Liver (tissue), 9 donors: Measurements from ENCODE around the gene RNU2-1. TPM values are rescaled to one million over a fixed set of nuclear protein-coding genes. Genes with fewer than 3 reads are reported as not detected.

Experiments used
- DNase-seq: peaks from one replicate; pipeline ENCODE4 v3.0.0-alpha.2; 2017; ENCODE audit warnings: low spot score
- H3K27ac ChIP-seq, 2 donors: one replicate each; pipeline ENCODE4 v1.7.0; 2013; ENCODE audit warnings: inconsistent platforms in 2 of 2, low read length in 2 of 2, control low read depth in 1 of 2, low read depth in 1 of 2, mild to moderate bottlenecking in 1 of 2
- H3K27me3 ChIP-seq, 4 donors: one replicate each; pipeline versions ENCODE4 v1.6.1 to v1.7.0; 2013; ENCODE audit warnings: low read length in 3 of 4, inconsistent platforms in 1 of 4, mild to moderate bottlenecking in 1 of 4, moderate library complexity in 1 of 4; ENCODE audit not compliant: control insufficient read depth in 4 of 4, insufficient read depth in 4 of 4
- H3K36me3 ChIP-seq, 4 donors: one replicate each; pipeline versions ENCODE4 v1.6.1 to v1.7.0; 2013; ENCODE audit warnings: low read length in 3 of 4, mild to moderate bottlenecking in 3 of 4, low read depth in 1 of 4, moderate library complexity in 1 of 4; ENCODE audit not compliant: control insufficient read depth in 4 of 4, insufficient read depth in 3 of 4
- H3K4me1 ChIP-seq, 4 donors: one replicate each; pipeline versions ENCODE4 v1.6.1 to v1.7.0; 2013; ENCODE audit warnings: low read length in 3 of 4, mild to moderate bottlenecking in 3 of 4, moderate library complexity in 1 of 4; ENCODE audit not compliant: control insufficient read depth in 4 of 4, insufficient read depth in 4 of 4
- H3K4me3 ChIP-seq, 3 donors: one replicate each; pipeline versions ENCODE4 v1.6.1 to v1.7.0; 2013; ENCODE audit warnings: low read length in 3 of 3, control low read depth in 1 of 3, low read depth in 1 of 3, mild to moderate bottlenecking in 1 of 3
- H3K9ac ChIP-seq, 2 donors: one replicate each; pipeline ENCODE4 v1.7.0; 2013; ENCODE audit warnings: low read length in 2 of 2, mild to moderate bottlenecking in 2 of 2, moderate library complexity in 2 of 2, control low read depth in 1 of 2, low read depth in 1 of 2
- H3K9me3 ChIP-seq, 4 donors: one replicate each; pipeline versions ENCODE4 v1.6.1 to v1.7.0; 2013; ENCODE audit warnings: low read length in 3 of 4; ENCODE audit not compliant: control insufficient read depth in 4 of 4
- ATF3 ChIP-seq: IDR thresholded peaks from 2 replicates; pipeline ENCODE4 v1.6.1; 2016; ENCODE audit warnings: antibody characterized with exemption
- CTCF ChIP-seq: fragments of 150-350 bp; IDR thresholded peaks from 2 replicates; pipeline ENCODE4 v1.5.1; 2017; ENCODE audit warnings: improper control_type of control experiment, low read depth, low read length; ENCODE audit not compliant: missing input control
- EGR1 ChIP-seq, 2 donors: IDR thresholded peaks; 2 replicates each; pipeline ENCODE4 v1.6.1; 2016 to 2018; ENCODE audit warnings: antibody characterized with exemption in 2 of 2, low read depth in 2 of 2
- FOXA1 ChIP-seq: IDR thresholded peaks from 2 replicates; pipeline ENCODE4 v1.6.1; 2016; ENCODE audit warnings: antibody characterized with exemption
- FOXA2 ChIP-seq: IDR thresholded peaks from 2 replicates; pipeline ENCODE4 v1.6.1; 2016; ENCODE audit warnings: antibody characterized with exemption
- GABPA ChIP-seq, 2 donors: IDR thresholded peaks in 1 of 2; conservative IDR thresholded peaks in 1 of 2; 2 replicates each; pipeline ENCODE4 v1.6.1; 2016; ENCODE audit warnings: antibody characterized with exemption in 2 of 2, mild to moderate bottlenecking in 1 of 2, moderate library complexity in 1 of 2
- HNF4A ChIP-seq, 2 donors: conservative IDR thresholded peaks; 2 replicates each; pipeline ENCODE4 v1.6.1; 2016; ENCODE audit warnings: antibody characterized with exemption in 2 of 2, mild to moderate bottlenecking in 2 of 2
- HNF4G ChIP-seq: IDR thresholded peaks from 2 replicates; pipeline ENCODE4 v1.6.1; 2016; ENCODE audit warnings: antibody characterized with exemption
- JUND ChIP-seq, 2 donors: IDR thresholded peaks; 2 replicates each; pipeline ENCODE4 v1.6.1; 2016; ENCODE audit warnings: antibody characterized with exemption in 2 of 2
- NR2F2 ChIP-seq: IDR thresholded peaks from 2 replicates; pipeline ENCODE4 v1.6.1; 2016; ENCODE audit warnings: antibody characterized with exemption
- RAD21 ChIP-seq, 2 donors: IDR thresholded peaks; 2 replicates each; pipeline ENCODE4 v1.6.1; 2016; ENCODE audit warnings: antibody characterized with exemption in 2 of 2, mild to moderate bottlenecking in 2 of 2
- REST ChIP-seq: IDR thresholded peaks from 2 replicates; pipeline ENCODE4 v1.6.1; 2016; ENCODE audit warnings: antibody characterized with exemption, mild to moderate bottlenecking
- RXRA ChIP-seq, 2 donors: IDR thresholded peaks; 2 replicates each; pipeline ENCODE4 v1.6.1; 2017 to 2018; ENCODE audit warnings: antibody characterized with exemption in 2 of 2, mild to moderate bottlenecking in 1 of 2
- SP1 ChIP-seq: IDR thresholded peaks from 2 replicates; pipeline ENCODE4 v1.6.1; 2018; ENCODE audit warnings: antibody characterized with exemption, mild to moderate bottlenecking
- TAF1 ChIP-seq: conservative IDR thresholded peaks from 2 replicates; pipeline ENCODE4 v1.6.1; 2016; ENCODE audit warnings: antibody characterized with exemption, mild to moderate bottlenecking
- YY1 ChIP-seq: IDR thresholded peaks from 2 replicates; pipeline ENCODE4 v1.6.1; 2016; ENCODE audit warnings: antibody characterized with exemption, mild to moderate bottlenecking
- ZBTB33 ChIP-seq: IDR thresholded peaks from 2 replicates; pipeline ENCODE4 v1.6.1; 2016; ENCODE audit warnings: antibody characterized with exemption
- WGBS: extraction: QIAGEN DNeasy Blood & Tissue Kit; methylation state at CpG from one replicate; pipeline ENCODE4 v1.1.7; 2013; 5-methylcytosine and 5-hydroxymethylcytosine counted together
- polyA plus RNA-seq, 2 donors: library from polyadenylated mRNA; stranded (reverse) in 1 of 2; unstranded in 1 of 2; fragments of 200-250 nt in 1 of 2; fragments of >200 nt in 1 of 2; fragmentation: Nextera tagmentation in 1 of 2; extraction: Ambion mirVana in 1 of 2; gene quantifications; one replicate each; pipeline versions ENCODE4 v1.2.1 to v1.2.3, GENCODE V29; 2013 to 2015
- total RNA-seq, 2 donors: library from RNA; depleted of rRNA; stranded (reverse); fragments of >200 nt; gene quantifications; one replicate each; pipeline ENCODE4 v1.2.3, GENCODE V29; 2014
- donor health status: healthy.
- donor health status: healthy.
- donor health status: healthy.
- donor health status: healthy.
- donor health status: healthy.

The RNU2-1 gene
- total and polyA plus RNA-seq, 4 donors: 3.4 TPM; not detected in 3

DNA sequence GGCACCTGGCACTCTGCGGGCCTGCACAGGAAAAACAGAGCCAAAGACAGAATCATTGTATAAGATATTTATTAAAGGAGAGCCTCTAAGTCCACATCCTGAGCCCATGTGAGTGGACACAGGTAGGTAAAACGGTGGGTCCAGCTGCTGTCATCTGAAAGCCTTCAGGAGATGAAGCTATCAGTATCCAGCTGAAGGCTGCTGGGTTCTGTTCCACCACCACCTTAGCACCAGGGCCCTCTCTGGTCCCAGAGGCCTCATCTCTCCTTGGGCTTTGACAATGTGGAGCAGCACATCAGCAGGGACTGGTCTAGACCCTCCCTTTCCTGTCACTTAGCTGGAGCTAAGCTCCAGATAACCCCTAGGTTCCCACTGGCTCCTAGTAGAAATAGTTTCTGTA is 14.8 kb downstream of the RNU2-1 start:
- DNase-seq: no peak
- no peaks in the 10 kb centered on the region for H3K27me3 ChIP-seq
- no peak overlapping the region for H3K9ac ChIP-seq
- H3K4me1 ChIP-seq: peaks cover 9 to 22% (median 17%) of the 10 kb centered on the region in 4 donors
- TF ChIP-seq HNF4A (conservative IDR thresholded peaks at IDR 0.05): no peak
- TF ChIP-seq JUND (IDR thresholded peaks at IDR 0.05): no peak
- no peak for TF ChIP-seq TAF1
- no peak for TF ChIP-seq HNF4G
- TF ChIP-seq EGR1 (IDR thresholded peaks at IDR 0.05; ENCODE audit: low read depth in 2 of 2): no peak
- TF ChIP-seq CTCF: no peak
- TF ChIP-seq SP1: no peak
- TF ChIP-seq ATF3: no peak
- no peak overlapping the region for H3K27ac ChIP-seq
- H3K9me3 ChIP-seq: no peaks in the 10 kb centered on the region
- H3K36me3 ChIP-seq: peaks cover 0 to 14% (median 3%) of the 10 kb centered on the region in 4 donors
- no peak overlapping the region for H3K4me3 ChIP-seq
- WGBS: 94% methylated on average over 2 of the region's 2 CpGs

DNA sequence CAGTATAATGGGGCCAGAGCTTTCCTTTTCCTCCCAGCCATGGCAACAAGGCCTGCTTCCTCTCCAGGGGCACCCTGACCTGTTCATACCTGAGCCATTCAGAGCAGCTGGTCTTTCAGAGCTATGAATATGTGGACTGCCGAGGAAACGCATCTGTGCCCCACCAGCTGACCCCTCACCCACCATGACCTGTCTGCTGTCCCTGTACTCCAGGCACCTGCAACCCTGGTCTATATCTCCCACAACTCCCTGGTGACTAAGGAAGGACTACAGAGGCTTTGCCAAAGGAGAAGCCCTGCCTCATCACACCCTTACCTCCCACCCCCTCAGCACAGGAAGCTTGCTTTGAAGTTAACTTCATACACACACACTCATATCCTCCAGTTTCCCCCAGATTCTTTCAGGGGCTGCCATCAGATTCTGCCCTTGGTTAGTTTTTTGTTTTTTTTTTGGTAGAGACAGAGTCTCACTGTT is 16.1 kb downstream of the RNU2-1 start:
- DNase-seq: no peak
- H3K4me1 ChIP-seq: peaks cover 15 to 33% (median 25%) of the 10 kb centered on the region in 4 donors
- H3K36me3 ChIP-seq: peaks cover 0 to 14% (median 4%) of the 10 kb centered on the region in 4 donors
- no peaks in the 10 kb centered on the region for H3K9me3 ChIP-seq
- WGBS: 99% methylated on average over 2 of the region's 2 CpGs
- TF ChIP-seq CTCF: no peak
- no peak for TF ChIP-seq TAF1
- no peak for TF ChIP-seq SP1
- TF ChIP-seq NR2F2: no peak
- no peak for TF ChIP-seq RAD21 (IDR thresholded peaks at IDR 0.05)
- TF ChIP-seq ZBTB33: no peak
- TF ChIP-seq YY1: no peak
- no peak for TF ChIP-seq FOXA1
- TF ChIP-seq REST: no peak
- no peak for TF ChIP-seq JUND (IDR thresholded peaks at IDR 0.05)
- TF ChIP-seq FOXA2: no peak
- no peak for TF ChIP-seq HNF4G
- TF ChIP-seq RXRA (IDR thresholded peaks at IDR 0.05): no peak
- no peak for TF ChIP-seq GABPA (IDR thresholded peaks at IDR 0.05 in 1 of 2, conservative IDR thresholded peaks at IDR 0.05 in 1 of 2)
- H3K27ac ChIP-seq: no peak overlapping the region
- no peak overlapping the region for H3K9ac ChIP-seq
- H3K4me3 ChIP-seq: no peak overlapping the region
- no peaks in the 10 kb centered on the region for H3K27me3 ChIP-seq
